HG02763 (cell line): ENCODE data around the gene RABL6.
"Not testable (repeated sequence)": the region's sequence is repeated elsewhere in the genome, so short reads cannot be mapped to it uniquely, and the experiment has no call there.

ENCODE experiments used
- ATAC-seq: cut with Tn5 transposase; IDR thresholded peaks from one replicate; pipeline ENCODE4 v1.9.1; 2021; ENCODE audit warnings: mild to moderate bottlenecking, moderate library complexity; ENCODE audit not compliant: unreplicated experiment

The RABL6 gene

DNA sequence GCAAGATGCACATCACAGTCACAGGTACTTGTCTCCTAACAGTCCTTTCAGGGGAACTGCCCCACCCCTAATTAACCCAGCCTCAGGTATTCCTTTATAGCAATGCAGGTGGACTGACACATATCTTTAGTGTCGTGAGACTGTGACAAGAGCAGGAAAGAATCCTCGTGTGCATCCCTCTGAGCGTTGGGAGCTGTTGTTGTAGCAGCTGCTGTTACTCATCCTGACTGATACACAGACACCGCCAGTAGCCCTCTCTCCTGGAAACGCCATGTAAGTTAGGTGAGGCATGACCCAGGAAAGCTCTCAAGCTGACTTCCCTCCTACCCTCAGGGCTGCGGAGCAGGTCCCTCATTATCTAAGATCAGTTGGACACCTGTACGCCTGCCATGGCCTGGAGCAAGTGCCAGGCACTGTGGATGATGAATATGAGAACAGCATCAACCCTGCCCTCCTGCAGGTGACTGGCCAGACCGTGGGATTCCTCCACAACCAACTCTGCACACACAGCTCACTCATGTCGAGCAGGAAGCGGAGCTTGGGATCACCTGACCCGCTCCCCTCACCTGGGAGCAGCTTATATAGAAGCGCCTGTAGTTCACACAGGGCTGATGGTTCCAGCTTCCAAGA is 33.2 kb upstream of the RABL6 start:
- no peak for ATAC-seq

DNA sequence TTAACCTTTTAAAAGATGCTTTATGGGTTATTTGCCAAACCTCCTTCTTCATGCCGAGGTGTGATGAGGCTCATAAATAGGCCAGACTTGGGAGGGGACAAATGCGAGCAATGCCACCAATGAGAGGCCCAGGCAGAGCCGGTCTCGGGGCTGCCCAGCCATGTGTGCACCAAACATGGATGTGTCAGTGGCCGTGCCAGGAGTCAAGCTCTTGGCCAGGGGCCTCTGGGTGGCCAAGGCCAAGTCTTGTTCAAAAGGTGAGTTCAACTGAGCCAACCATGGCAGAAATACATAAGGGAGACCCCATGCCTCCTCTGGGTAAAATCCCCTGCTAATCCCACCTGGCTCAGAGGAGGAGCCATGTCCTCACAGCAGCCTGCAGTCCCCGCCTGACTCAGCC is 32.6 kb upstream of the RABL6 start:
- ATAC-seq = no peak

- no peak for ATAC-seq
Measured at GRCh38 chr9:136776947-136777346, 30.8 kb upstream of the RABL6 start.

DNA sequence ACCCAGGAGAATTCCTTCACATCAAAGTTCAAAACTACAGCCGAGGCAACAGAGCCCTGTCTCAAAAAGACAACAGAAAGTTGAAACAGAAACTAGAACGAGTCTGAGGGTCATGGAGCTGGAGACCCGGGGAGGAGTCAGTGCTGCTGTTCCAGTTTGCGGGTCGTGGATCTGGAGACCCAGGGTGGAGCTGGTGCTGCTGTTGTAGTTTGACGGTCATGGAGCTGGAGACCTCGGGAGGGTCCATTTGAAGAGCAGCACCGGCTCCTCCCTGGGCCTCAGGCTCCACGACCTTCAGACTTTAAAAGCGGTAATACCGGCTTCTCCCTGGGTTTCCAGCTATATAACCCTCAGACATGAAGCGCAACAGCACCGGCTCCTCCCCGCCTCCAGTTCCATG is 30.4 kb upstream of the RABL6 start:
- ATAC-seq = no peak

DNA sequence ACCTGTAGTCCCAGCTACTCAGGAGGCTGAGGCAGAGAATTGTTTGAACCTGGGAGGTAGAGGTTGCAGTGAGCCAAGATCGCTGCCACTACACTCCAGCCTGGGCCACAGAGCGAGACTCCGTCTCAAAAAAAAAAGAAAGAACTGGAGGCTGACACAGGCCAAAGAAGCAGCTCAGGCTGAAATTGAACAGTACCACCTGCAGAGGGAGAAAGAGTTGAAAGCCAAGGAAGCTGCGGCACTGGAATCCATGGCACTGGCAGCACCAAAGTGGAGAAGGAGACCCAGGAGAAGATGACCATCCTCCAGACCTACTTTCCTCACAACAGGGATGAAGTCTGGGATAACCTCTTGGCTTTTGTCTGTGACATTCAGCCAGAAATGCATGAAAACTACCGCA is 27.9 kb upstream of the RABL6 start:
- no peak for ATAC-seq

GRCh38 chr9:136782452-136782851 is 25.3 kb upstream of the RABL6 start:
- no peak for ATAC-seq

DNA sequence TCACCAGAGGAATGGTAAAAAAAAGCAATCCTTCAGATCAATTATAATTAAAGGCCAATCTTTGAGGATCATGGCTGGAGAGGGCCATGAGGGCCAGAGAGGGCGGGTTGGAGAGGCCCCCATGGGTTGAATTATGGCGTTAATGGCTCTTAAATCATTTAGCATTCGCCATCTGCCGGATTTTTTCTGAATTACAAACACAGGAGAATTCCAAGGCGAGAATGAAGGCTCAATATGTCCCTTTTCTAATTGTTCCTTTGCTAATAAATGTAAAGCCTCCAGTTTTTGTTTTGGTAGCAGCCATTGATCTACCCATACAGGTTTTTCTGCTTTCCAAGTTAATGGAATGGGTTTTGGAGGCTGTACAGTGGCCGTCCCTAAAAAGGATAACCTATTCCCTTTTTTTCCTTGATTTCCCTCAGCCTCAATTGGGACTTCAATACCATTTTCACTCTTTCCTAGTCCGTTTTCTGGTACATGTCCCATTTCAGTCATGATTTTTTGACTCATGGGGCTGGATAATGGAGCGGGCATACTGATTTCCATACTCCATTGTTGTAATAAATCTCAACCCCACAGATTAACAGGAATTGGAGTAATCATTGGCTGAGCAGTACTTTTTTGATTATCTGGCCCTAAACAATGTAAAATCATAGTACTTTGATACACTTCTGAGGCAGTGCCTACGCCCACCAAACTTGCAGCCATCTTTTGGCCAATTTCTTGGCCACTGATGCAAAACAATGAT is 23.3 kb upstream of the RABL6 start:
- no peak for ATAC-seq

GRCh38 chr9:136784997-136785361 is 22.8 kb upstream of the RABL6 start:
- ATAC-seq = no peak

DNA sequence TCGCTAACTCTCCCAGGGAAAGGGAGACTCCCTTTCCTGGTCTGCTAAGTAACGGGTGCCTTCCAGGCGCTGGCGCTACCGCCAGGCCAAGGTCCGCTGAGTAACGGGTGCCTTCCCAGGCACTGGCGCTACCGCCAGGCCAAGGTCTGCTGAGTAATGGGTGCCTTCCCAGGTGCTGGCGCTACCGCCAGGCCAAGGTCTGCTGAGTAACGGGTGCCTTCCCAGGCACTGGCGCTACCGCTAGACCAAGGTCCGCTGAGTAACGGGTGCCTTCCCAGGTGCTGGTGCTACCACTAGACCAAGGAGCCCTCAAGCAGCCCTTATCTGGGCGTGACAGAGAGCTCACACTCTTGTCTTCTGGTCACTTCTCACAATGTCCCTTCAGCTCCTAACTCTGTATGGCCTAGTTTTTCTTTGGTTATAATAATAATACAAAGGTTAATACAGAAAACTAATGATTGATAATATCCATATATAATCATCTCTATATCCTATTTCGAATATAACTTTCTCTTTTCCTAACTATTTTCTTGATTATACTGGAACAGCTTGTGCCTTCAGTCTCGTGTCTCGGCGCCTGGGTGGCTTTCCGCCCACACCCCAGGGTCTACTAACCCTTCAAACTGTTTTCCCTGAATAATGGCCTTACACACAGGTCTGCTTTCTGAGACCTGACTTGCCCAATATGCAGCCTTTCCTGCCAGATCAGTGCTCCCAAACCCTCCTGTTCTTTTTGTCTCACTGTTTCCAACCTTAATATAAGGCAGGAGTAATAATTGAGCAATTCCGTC is 22.0 kb upstream of the RABL6 start:
- not testable (repeated sequence) for ATAC-seq

DNA sequence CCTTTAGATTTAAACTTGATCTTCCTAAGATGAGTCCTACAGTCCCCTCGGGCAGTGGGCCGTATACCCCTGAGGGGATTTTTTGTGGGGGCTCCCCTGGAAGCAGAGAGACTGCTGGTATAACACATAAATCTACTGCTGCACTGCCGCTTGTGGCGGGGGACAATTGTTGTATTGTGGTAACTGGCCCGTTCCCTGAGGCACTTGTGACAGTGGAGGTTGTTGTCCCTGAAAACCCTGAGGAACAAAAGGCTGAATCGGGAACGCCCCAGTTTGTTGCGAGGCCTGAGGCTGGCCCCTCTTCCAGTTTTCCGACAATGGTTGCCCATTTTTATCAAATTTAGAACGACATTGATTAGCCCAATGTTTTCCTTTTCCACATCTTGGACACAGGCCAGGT is 21.3 kb upstream of the RABL6 start:
- no peak for ATAC-seq

DNA sequence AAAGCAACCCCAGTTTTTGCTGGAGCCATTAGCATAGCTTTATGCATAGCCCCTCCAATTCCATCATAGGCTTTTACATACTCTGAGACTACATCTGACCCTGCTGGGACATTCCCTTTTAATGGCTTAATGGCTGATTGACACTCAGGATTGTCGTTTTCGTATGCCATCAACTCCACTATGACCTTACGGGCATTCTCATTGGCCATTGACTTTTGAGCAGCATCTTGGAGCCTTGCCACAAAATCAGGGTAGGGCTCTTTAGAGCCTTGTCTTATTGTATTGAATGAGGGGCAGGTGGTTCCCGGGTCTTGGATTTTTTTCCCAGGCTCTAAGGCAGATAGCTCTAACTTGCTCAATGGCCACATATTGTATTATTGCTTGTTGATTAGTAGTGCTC is 20.8 kb upstream of the RABL6 start:
- not testable (repeated sequence) for ATAC-seq

GRCh38 chr9:136787690-136788400 is 19.9 kb upstream of the RABL6 start:
- ATAC-seq = no peak

GRCh38 chr9:136788644-136789522 is 18.9 kb upstream of the RABL6 start:
- ATAC-seq = not testable (repeated sequence)

GRCh38 chr9:136789523-136789937 is 18.2 kb upstream of the RABL6 start:
- ATAC-seq = no peak

GRCh38 chr9:136790640-136791515 is 16.9 kb upstream of the RABL6 start, which contains the start of gene TMEM141:
TSS of gene TMEM141 (plus strand) at chr9:136791344. CDS start at chr9:136791371, 27 bp downstream.
- ATAC-seq = peak; percentile 82

DNA sequence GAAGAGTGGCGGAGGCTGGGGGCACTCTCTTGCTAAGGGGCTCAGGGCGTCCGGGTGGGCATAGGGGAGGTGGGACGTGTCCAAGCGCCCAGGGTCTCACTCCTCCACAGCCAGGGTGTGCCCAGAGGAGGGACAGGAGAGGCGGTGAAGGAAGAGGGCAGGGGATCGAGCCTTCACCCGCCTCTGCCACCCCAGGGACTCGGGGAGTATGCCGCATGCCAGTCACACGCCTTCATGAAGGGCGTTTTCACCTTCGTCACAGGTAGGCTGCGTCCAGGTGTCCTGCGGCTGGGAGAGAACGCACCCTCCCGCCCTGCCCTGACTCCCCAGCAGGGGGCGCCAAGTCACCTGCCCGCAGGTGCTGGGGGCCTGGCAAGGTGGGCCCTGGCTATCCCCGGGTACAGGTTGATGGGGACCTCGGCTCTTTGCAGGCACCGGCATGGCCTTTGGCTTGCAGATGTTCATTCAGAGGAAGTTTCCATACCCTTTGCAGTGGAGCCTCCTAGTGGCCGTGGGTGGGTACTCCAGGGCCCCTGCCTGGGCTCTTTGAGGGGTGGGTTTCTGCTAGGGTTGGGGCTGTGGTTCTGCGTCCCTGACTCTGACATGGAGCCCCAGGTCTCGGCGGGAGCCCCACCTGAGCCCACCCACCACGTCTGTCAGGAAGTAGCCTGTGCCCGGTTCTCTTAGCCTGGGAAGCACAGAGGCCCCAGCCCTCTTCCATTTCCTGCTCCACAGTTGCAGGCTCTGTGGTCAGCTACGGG is 16.1 kb upstream of the RABL6 start:
- ATAC-seq = no peak

- no peak for ATAC-seq
Measured at GRCh38 chr9:136792321-136793085, 15.2 kb upstream of the RABL6 start.
